Endodermal cell (in vitro differentiated cells): Measurements from ENCODE around the gene MYL4. TPM values are rescaled to one million over a fixed set of nuclear protein-coding genes. Genes with fewer than 3 reads are reported as not detected.

Experiments
- DNase-seq: peaks from one replicate; pipeline ENCODE4 v3.0.0-alpha.2; 2017
- H3K27ac ChIP-seq: 2 replicates; pipeline ENCODE4 v1.5.1; 2013; ENCODE audit warnings: mild to moderate bottlenecking, low read depth, low read length, moderate library complexity
- H3K27me3 ChIP-seq: 2 replicates; pipeline ENCODE4 v1.6.1; 2013; ENCODE audit warnings: mild to moderate bottlenecking, low read length, moderate library complexity; ENCODE audit not compliant: insufficient read depth, control insufficient read depth, poor library complexity, severe bottlenecking
- H3K36me3 ChIP-seq: 2 replicates; pipeline ENCODE4 v1.7.0; 2013; ENCODE audit warnings: mild to moderate bottlenecking, low read length, moderate library complexity; ENCODE audit not compliant: control insufficient read depth, insufficient read depth
- H3K4me1 ChIP-seq: one replicate; pipeline ENCODE4 v1.7.0; 2013; ENCODE audit warnings: low read length; ENCODE audit not compliant: control insufficient read depth, insufficient read depth
- H3K4me3 ChIP-seq: 2 replicates; pipeline ENCODE4 v1.5.1; 2013; ENCODE audit warnings: mild to moderate bottlenecking, low read length, moderate library complexity
- H3K9ac ChIP-seq: 2 replicates; pipeline ENCODE4 v1.6.1; 2013; ENCODE audit warnings: mild to moderate bottlenecking, low read length, moderate library complexity; ENCODE audit not compliant: poor library complexity, severe bottlenecking; ENCODE audit errors: extremely low read depth
- H3K9me3 ChIP-seq: 2 replicates; pipeline ENCODE4 v1.6.1; 2013; ENCODE audit warnings: mild to moderate bottlenecking, low read length, moderate library complexity; ENCODE audit not compliant: control insufficient read depth
- H3K27ac Mint-ChIP-seq: 2 replicates; pipeline ENCODE4 v1.8.0; 2020; ENCODE audit warnings: mixed read lengths
- H3K27me3 Mint-ChIP-seq: 2 replicates; pipeline ENCODE4 v1.8.0; 2021; ENCODE audit warnings: mild to moderate bottlenecking, mixed read lengths; ENCODE audit not compliant: insufficient read depth
- H3K36me3 Mint-ChIP-seq: 2 replicates; pipeline ENCODE4 v1.8.0; 2020; ENCODE audit warnings: low read depth, mixed read lengths
- H3K4me1 Mint-ChIP-seq: 2 replicates; pipeline ENCODE4 v1.8.0; 2020; ENCODE audit warnings: mixed read lengths
- H3K4me3 Mint-ChIP-seq: 2 replicates; pipeline ENCODE4 v1.8.0; 2020; ENCODE audit warnings: mild to moderate bottlenecking, moderate library complexity, mixed read lengths
- H3K9me3 Mint-ChIP-seq: 2 replicates; pipeline ENCODE4 v1.8.0; 2020; ENCODE audit warnings: mild to moderate bottlenecking, mixed read lengths
- WGBS, 2 experiments: methylation state at CpG; one replicate each; pipeline versions ENCODE4 v1.1.5 to v1.1.7; 2013; ENCODE audit warnings: missing lambda C conversion rate in 2 of 2, mixed read lengths in 1 of 2; ENCODE audit not compliant: insufficient coverage in 1 of 2, insufficient read length in 1 of 2; 5-methylcytosine and 5-hydroxymethylcytosine counted together
- total RNA-seq, 2 donors: library from RNA; stranded (reverse); fragmentation: NEBNext Ultra II Directional in 1 of 2; extraction: Animal tissue kit (Norgen Biotek cat#: 25700) in 1 of 2; gene quantifications; 2 replicates in 1 of 2; 3 replicates in 1 of 2; pipeline ENCODE4 v1.2.1, GENCODE V29; 2021
- TF ChIP-seq, protein P1 (sequence below): fragments of 200-600 bp; sonication (generic); conservative IDR thresholded peaks from 2 replicates; pipeline ENCODE4 v1.5.0; 2021; ENCODE audit warnings: antibody characterized with exemption, mild to moderate bottlenecking

The MYL4 gene
- total RNA-seq, 2 donors from 2014 or later, result 15.5 to 20.0 TPM

DNA sequence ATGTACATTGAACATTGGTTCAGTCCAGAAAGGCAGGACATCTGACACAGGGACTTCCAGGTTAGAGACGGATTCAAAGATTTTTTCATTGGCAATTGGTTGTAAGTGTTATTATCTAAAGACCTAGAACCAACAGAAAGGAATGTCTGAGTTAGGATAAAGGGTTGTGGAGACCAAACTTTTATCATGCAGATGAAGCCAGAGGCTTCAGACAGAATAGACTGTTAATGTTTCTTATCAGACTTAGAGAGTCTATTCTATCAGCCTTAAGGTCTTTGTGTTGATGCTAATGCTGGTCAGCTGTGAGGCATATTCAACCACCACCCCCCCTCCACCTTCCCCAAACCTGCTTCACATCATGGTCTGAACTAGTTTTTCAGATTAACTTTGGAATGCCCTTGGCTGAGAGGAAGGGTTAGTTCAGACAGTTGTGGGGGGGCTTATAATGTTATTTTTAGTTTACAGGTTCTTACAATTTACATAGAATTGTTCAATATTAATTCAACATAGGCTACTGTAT lies 42.3 kb downstream of the MYL4 start:
- H3K9ac ChIP-seq, result no peak overlapping the region
- H3K4me3 ChIP-seq, result no peak overlapping the region
- Mint-ChIP-seq H3K9me3 (no peaks in the 10 kb centered on the region), H3K36me3 (no peaks in the 10 kb centered on the region), H3K4me3 (no peak overlapping the region), H3K27me3 (peaks cover 31% of the 10 kb centered on the region), H3K27ac (no peak overlapping the region), H3K4me1 (peaks cover 21% of the 10 kb centered on the region)
- H3K4me1 ChIP-seq, result no peaks in the 10 kb centered on the region
- no peaks in the 10 kb centered on the region for H3K9me3 ChIP-seq
- TF ChIP-seq, protein P1, sequence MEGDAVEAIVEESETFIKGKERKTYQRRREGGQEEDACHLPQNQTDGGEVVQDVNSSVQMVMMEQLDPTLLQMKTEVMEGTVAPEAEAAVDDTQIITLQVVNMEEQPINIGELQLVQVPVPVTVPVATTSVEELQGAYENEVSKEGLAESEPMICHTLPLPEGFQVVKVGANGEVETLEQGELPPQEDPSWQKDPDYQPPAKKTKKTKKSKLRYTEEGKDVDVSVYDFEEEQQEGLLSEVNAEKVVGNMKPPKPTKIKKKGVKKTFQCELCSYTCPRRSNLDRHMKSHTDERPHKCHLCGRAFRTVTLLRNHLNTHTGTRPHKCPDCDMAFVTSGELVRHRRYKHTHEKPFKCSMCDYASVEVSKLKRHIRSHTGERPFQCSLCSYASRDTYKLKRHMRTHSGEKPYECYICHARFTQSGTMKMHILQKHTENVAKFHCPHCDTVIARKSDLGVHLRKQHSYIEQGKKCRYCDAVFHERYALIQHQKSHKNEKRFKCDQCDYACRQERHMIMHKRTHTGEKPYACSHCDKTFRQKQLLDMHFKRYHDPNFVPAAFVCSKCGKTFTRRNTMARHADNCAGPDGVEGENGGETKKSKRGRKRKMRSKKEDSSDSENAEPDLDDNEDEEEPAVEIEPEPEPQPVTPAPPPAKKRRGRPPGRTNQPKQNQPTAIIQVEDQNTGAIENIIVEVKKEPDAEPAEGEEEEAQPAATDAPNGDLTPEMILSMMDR, result no peak
- 54 to 63% methylated on average over 1 of the region's 1 CpG for WGBS, 2 experiments
- H3K36me3 ChIP-seq, result no peaks in the 10 kb centered on the region
- H3K27me3 ChIP-seq, result peaks cover 23% of the 10 kb centered on the region
- H3K27ac ChIP-seq, result no peak overlapping the region
- peak; percentile 73 for DNase-seq

DNA sequence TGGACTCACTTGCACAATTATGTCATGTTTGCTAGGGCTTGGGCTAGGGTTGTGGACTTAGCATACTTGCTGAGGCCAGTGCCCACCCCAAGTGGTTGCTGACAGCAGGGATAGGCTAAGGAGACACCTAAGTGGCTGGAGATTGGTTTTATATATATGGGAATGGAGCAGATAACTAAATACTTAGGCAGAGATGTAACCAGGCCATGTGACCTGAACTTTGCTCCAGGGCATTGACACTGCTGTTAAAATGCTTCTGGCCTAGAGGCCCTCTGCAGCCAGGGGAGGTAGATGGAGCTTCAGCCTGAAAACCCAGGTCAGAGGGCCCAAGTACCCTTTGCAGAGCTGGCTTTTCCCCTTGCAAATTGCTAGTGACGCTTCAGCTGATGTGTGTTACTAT lies 43.1 kb downstream of the MYL4 start:
- TF ChIP-seq, protein P1, result no peak
- Histone ChIP-seq H3K4me1 (no peaks in the 10 kb centered on the region), H3K4me3 (no peak overlapping the region), H3K9me3 (no peaks in the 10 kb centered on the region), H3K9ac (no peak overlapping the region), H3K27me3 (peaks cover 29% of the 10 kb centered on the region), H3K27ac (no peak overlapping the region), H3K36me3 (no peaks in the 10 kb centered on the region)
- no peak overlapping the region for H3K4me3 Mint-ChIP-seq
- H3K4me1 Mint-ChIP-seq, result peaks cover 21% of the 10 kb centered on the region
- H3K27me3 Mint-ChIP-seq, result peaks cover 38% of the 10 kb centered on the region
- H3K36me3 Mint-ChIP-seq, result no peaks in the 10 kb centered on the region
- H3K27ac Mint-ChIP-seq, result no peak overlapping the region
- H3K9me3 Mint-ChIP-seq, result no peaks in the 10 kb centered on the region
- DNase-seq, result peak; percentile 56
- WGBS, 2 experiments, result 89% methylated on average over 1 of the region's 1 CpG; no CpG with 5 or more reads in 1 of the 2 experiments

DNA sequence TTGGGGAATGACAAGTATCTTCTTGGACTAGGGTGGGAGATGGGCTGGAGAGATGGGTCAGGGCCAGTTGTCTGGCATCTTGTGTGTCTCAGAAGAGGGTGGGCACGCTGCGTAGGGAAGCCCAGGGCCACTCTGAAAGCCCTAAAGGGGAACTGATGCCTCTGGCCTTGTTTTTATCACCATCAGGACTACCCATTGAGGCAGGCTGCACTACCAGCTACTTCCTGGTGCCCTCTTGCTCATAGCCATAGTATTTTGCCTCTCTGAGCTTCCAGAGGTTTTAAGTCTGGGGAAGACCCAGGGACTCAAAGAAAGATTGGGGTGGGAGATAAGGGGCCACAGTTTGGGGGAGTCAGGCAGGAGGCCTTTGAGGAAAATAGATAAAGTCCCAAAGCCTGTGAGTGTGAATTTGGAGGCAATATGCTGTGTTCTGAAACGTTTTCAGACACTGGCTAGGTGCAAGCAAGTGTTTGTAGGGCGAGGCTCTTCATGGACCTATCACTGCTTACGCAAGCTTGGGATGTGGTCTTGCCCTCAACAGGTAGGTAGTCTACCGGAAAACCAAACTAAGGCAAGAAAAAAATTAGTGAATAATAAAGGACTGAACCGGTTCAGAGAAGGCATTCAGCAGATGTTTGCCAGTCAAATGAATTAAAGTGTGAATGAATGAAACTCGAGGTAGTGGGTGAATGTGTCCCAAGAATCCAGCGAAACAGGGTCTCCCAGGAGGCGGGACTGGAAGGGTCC lies 43.8 kb downstream of the MYL4 start:
- H3K36me3 Mint-ChIP-seq, result no peaks in the 10 kb centered on the region
- peaks cover 46% of the 10 kb centered on the region for H3K27me3 Mint-ChIP-seq
- 81 to 84% methylated on average over 9 to 10 of the region's 10 CpGs for WGBS, 2 experiments

More for the DNA sequence above, 43.8 kb downstream of the MYL4 start:
- Histone ChIP-seq H3K36me3 (no peaks in the 10 kb centered on the region), H3K9ac (no peak overlapping the region), H3K27ac (no peak overlapping the region), H3K4me3 (peak overlapping the region; percentile 81), H3K9me3 (no peaks in the 10 kb centered on the region), H3K27me3 (peaks cover 29% of the 10 kb centered on the region), H3K4me1 (no peaks in the 10 kb centered on the region)
- Mint-ChIP-seq H3K4me1 (peaks cover 23% of the 10 kb centered on the region), H3K9me3 (no peaks in the 10 kb centered on the region), H3K4me3 (peak overlapping the region; percentile 74), H3K27ac (no peak overlapping the region)
- no peak for DNase-seq
- TF ChIP-seq, protein P1, result no peak
